ENCODE results near the gene CHGA.

Gene CHGA

DNA sequence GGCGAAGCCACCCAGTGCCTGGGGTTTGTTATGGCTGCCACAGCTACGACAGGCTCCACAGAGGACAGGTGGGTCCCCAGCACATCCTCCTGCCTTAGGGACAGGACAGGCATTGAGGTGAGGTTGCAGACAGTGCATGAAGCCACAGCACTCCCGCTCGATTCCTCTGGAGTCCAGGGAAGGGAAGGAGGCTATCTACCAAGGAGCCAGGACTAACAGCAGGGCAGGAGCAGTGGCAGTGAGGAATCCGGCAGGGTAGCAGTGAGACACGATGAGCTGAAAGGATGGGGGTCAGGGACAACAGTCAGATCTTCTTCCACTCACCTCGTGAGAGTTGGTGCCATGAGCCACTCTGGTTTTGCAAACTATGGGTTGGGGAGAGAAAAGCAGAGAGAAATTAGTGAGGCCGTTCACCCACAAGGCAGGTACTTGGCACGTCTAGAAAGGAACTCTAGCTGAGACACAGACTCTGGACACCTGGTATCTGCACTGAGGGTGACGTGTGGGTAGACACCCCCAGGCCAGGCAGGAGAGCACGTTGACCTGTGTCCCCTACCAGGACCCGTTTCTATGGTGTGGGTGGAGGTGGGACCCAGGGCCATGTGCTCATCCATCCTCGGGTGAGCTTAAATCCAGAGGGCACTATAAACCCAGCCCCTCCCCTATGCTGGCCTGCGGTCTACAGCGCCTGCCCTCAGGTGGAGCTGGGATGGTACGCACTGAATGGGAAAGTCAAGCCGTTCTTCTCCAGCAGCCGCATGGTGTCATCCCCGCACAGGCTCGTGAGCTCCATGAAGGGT, 39.3 kb downstream of the CHGA start:
- no peak for DNase-seq (ENCODE audit: low spot score)

- DNase-seq (ENCODE audit: low spot score) = no peak
Observed at GRCh38 chr14:92962831-92963095, 39.8 kb downstream of the CHGA start.

DNA sequence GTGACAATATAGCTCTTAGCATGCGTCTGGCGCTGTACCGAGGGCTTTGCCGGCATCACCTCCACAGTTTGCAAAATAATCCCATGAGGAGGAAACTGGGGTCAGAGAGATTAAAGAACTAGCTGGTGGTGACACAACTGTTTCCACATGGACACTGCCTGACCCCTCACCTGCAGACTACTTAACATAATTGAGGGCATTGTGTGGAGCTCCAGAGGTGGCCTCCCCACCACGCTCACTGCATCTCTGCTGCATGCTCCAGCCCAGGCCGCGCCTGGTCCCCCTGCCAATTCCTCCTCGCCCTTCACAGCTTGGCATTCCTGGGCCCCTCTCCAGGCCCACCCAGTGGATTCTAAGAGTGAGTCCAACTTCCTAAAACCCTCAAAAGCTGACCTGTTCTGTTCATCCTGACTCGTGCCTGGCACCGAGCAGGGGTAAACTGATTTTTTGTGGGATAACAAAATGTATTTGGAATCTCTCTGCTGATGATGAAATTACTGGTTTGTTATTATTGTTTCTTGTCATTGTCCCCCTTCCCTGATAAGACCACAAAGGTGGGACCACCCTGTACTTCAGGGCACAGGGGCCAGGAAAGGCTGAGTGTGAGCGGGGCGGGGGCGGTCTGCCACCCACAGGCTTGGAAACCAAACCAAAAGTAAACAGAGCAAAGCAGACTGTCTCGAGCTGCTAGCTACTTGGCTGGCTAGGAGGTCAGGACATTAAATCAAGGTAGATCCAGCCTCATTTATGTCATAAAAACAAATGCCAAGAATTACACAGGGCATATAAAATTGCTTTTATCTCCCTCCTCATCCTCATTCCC, 40.6 kb downstream of the CHGA start:
- no peak for DNase-seq (ENCODE audit: low spot score)

DNA sequence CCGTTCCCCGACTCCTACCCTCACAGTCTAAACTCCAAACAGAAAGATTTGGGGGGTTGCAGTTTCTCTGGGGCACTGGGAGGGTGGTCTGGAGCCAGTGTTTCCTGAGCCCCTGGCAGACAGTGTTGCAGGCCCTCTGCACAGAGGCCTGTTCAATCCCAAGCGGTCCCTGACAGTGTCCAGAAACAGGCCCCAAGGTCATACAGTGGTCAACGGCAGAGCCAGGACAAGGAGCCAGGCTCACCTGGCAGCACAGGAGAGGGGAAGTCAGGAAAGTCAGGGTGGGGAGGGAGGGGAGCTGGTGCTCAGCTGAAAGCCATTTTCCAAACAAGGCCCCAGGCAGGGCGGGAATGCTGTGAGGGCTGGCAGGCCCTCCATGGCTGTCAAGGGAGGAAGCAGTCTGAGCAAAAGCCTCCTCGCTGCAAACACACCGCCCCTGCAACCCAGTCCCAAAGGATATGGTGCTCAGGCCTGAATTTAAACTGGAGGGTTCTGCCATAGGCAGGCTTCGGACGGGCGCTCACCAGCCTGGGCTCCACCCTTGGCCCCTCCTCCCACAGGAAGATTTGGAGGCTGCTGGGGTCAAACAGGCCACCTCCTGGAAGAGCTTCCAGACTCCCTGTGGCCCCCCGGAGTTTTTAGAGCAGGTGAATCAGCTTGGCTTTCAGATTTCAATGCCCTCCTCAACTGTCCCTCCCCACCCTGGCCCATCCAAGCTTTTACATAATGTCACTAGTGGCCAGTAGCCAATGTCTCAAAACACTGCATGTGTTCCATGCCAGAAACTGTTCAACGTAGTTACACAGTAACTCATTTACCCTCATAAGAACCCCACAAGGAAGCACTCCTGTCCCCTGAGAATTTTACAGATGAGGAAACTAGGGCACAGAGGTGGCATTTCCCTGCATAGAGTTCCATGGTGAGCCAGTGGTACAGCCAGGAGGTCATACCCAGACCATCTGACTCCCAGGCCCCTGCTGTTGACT, 41.5 kb downstream of the CHGA start:
- DNase-seq (ENCODE audit: low spot score) = no peak

- no peak for DNase-seq (ENCODE audit: low spot score)
Observed at GRCh38 chr14:92965281-92965680, 42.3 kb downstream of the CHGA start.

DNA sequence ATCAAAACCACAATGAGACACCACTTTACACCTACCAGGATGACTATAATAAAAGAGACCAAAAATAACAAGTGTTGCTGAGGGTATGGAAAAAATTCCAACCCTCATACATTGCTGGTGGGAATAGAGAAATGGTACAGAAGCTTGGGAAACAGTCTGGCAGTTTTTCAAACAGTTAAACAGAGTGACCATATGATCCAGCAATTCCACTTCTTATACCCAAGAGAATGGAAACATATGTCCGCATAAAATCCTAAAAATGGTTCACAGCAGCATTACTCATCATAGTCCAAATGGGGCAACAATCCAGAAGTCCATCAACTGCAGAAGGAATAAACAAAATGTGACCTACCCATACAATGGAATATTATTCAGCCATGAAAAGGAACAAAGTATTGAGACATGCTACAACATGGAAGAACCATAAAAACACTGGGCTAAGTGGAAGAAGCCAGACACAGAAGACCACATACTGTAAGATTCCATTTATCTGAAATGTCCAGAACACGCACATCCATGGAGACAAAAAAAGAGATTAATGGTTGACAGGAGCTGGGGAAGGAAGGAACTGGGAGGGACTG, 44.5 kb downstream of the CHGA start:
- no peak for DNase-seq (ENCODE audit: low spot score)

DNA sequence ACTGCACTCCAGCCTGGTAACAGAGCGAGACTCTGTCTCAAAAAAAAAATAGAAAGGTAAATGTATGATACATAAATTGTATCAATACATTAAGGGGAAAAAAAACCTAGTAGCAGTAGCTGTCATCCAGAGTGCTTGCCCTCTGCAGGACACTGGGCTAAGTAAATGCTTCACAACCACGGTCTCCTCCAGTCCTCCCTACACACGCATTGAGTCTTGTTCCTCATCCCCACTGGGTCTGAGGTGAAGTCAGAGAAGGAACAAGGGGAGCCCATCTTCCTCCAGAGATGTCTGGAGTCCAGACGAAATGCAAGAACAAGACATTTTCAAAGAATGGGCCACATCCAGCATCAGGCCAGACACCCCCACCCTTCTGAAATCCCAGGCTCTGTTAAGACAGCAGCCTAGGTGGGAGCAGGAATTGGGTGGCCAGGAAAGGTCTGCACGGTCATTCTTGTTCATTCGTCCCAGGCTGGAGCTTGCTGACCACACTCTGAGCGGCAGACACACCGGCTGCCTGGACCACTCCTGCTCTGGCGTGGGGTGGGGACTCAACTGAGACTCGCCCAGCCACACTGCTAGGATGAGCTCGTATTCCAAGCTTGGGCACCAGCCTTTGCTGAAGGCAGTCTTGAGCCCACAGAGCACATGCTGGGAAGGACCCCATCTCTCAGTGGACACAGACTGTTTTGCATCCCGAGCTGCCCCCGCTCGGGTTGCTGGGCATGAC, 45.5 kb downstream of the CHGA start:
- DNase-seq (ENCODE audit: low spot score) = no peak

DNA sequence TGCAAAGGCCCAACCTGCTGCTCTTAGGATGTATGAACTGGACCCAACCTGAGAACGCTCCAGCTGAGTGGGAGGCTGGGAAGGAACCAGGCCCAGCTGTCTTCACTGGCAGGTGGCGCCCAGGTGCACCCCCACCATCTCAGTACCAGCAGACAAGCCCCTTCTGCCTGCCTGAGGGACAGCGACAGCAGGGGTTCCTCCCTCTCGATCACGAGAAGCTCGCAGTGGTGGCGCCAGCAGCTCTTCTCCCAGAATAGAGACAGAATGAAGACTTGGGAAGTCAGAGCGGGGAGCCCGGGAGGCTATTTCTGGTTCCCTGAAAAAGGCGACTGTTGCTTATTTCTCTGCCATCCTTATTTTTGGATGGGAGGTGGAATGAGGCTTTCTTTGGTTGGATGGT, 46.5 kb downstream of the CHGA start:
- DNase-seq (ENCODE audit: low spot score) = no peak

DNA sequence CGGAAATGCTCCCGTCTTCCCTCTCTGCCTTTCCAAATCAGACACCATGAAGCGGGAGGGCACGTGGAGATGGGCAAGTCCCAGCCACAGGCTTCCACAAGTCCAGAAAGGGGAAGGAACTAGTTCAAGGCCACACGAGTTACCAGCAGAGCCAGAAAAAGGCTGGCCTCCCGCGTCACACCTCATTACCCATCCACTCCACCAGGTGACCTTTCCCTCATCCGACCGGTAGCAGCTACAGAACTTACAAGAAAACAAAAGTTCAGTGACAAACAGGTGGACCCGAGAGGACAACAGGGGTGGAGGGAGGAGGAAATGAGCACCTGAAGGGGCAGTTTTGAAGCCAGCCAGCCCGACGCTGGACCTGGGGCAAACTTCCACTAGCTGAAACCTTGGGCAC, 46.9 kb downstream of the CHGA start:
- no peak for DNase-seq (ENCODE audit: low spot score)

DNA sequence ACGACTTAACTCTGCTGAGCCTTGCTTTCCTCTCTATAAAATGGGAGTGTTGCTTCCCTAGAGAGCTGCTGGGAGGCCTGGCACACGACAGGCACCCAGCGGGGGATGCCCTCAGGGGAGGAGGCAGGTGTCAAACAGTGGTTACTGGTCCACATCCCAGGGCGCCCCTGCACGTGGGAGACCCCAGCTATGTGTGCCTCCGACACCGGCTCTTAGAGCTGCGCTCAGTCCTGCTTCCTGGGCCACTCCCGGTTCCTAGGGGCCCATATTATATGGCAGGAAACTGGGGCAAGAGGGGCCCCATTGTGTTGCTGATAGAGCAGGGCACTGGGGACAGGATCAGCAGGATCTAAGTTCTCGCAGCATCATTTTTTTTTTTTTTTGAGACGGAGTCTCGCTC, 47.3 kb downstream of the CHGA start:
- no peak for DNase-seq (ENCODE audit: low spot score)

DNA sequence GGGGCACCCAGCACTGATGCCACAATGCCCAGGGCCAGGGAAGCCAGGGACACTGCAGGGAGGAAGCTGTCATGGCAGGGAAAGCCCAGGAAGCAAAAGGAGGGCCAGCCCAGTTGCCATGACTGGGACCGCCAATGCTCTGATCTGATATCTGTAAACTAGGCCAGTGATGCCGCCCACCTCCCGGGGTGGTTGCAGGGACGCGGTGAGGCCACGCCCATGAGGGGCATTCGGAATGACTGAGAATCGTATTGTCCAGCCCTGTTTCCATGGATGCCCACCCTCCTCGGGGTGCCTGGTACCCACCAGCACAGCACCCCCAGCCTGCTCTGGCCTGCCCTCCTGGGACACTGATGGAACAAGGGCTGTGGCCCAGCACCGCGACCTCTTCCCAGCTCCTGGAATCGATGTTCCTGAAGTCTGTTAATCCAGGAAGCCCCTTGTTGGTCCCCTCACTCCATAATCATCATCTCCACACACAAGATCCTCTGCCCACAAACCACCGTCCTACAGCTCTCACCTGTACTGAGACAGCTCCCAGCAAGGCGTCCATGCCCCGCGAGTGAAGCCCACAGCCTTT, 48.7 kb downstream of the CHGA start:
- no peak for DNase-seq (ENCODE audit: low spot score)

GRCh38 chr14:92973261-92973797, 50.4 kb downstream of the CHGA start:
- DNase-seq (ENCODE audit: low spot score) = peak; percentile 57

- no peak for DNase-seq (ENCODE audit: low spot score)
Observed at GRCh38 chr14:92973798-92974372, 50.9 kb downstream of the CHGA start.

- no peak for DNase-seq (ENCODE audit: low spot score)
Observed at GRCh38 chr14:92974541-92975345, 51.8 kb downstream of the CHGA start.

- DNase-seq (ENCODE audit: low spot score) = no peak
Observed at GRCh38 chr14:92976268-92976667, 53.3 kb downstream of the CHGA start.

GRCh38 chr14:92978229-92979021, 55.5 kb downstream of the CHGA start:
- DNase-seq (ENCODE audit: low spot score) = no peak

- DNase-seq (ENCODE audit: low spot score) = no peak
Observed at GRCh38 chr14:92980866-92981265, 57.9 kb downstream of the CHGA start.

DNA sequence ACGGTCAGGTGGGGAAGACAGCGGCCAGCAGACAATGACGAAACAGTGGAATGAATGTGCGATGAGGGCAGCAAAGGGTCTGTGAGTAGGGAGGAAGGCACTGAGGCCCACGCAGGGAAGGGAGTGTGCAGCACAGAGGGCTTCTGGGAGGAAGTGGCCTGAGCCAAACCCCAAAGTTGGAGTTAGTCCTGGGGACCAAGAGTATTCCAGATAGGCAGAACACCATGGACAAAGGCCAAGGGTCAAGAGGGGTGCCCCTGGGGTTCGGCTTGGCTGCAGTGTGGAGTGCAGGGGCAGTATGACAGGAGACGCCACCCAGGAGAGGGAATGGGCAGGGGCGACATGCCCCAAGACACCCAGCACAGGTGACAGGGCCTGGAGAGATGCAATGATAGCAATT, 58.8 kb downstream of the CHGA start:
- no peak for DNase-seq (ENCODE audit: low spot score)

DNA sequence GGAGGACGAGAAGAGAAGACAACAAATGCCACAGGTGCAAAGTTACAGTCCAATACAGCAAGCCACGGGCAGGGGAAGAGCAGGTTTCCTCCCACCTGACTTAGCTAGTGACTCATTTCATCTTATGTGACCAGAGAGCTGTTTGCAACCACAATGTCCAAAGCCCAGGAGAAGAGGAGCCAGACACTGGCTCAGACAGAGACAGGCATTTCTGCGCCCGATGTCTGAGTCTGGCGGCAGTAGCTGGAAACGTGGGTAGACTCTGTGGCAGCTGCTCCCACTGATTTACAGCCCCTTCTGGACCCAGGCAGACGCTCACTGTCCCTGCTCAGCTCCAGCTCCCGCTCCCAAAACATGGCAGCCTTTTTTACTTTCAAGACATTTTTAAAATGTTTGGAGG, 60.0 kb downstream of the CHGA start:
- DNase-seq (ENCODE audit: low spot score) = no peak
